NCI-H2107 treated with DMSO at 0.1 percent for 48 hours (cell line): ENCODE measurements around the gene WDR86.
A peak's percentile ranks its signal among the peaks of the same experiment; 100 is the strongest.

ENCODE experiments used
- DNase-seq: peaks from one replicate; lab custom pipeline; 2025; ENCODE audit not compliant: unreplicated experiment; lab: John Stamatoyannopoulos, UW

The WDR86 gene

GRCh38 chr7:151352512-151352911 is 57.3 kb downstream of the WDR86 start:
- no peak for DNase-seq

DNA sequence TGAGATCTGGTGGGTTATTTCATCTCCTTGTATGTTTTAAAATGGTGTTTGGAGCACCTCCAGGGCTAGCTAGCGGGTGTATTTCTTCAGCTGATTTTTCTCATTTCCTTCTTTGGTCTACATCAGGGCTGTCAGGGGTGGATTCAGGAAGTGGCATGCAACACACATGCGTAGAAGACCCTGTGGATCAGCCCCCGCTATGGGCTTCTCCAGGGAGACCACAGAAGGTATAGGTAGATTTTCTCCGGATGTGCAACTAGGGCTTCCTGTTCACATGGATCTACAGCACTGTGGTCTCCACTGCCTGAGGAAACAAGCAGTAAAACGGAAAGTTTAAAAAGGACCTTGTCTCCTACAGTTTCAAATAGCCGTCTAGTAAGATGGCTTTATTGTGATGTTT is 57.9 kb downstream of the WDR86 start:
- DNase-seq, result no peak

- DNase-seq, result no peak
Observed at GRCh38 chr7:151351027-151351426, 58.8 kb downstream of the WDR86 start.

- DNase-seq, result no peak
Observed at GRCh38 chr7:151349507-151349853, 60.4 kb downstream of the WDR86 start.

GRCh38 chr7:151348970-151349369 is 60.9 kb downstream of the WDR86 start:
- no peak for DNase-seq

DNA sequence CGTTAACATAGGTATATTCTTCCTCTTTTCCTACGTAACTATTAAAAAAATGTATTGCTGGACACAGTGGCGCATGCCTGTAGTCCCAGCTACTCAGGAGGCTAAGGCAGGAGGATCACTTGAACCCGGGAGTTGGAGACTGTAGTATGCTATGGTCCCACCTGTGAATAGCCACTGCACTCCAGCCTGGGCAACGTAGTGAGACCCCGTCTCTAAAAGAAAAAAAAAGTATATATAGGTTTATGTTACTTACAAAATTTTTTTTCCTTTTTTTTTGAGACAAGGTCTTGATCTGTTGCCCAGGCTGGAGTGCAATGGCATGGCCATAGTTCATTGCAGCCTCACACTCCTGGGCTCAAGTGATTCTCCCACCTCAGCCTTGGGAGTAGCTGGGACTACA is 62.6 kb downstream of the WDR86 start:
- DNase-seq, result no peak

DNA sequence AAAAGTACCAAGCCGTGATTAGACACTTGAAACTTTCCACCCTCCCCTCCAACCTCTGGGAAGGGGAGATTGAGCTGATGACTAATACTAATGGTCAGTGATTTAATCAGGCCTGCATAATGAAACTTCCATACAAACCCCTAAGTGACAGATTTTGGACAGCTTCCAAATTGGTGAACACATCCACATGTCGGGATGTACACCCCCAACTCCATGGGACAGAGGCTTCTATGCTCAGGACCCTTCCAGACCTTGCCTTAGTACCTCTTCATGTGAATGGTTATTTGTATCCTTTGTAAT is 63.4 kb downstream of the WDR86 start:
- DNase-seq, result no peak

GRCh38 chr7:151345576-151346469 is 64.0 kb downstream of the WDR86 start:
- no peak for DNase-seq

- no peak for DNase-seq
Observed at GRCh38 chr7:151343516-151343915, 66.3 kb downstream of the WDR86 start.

DNA sequence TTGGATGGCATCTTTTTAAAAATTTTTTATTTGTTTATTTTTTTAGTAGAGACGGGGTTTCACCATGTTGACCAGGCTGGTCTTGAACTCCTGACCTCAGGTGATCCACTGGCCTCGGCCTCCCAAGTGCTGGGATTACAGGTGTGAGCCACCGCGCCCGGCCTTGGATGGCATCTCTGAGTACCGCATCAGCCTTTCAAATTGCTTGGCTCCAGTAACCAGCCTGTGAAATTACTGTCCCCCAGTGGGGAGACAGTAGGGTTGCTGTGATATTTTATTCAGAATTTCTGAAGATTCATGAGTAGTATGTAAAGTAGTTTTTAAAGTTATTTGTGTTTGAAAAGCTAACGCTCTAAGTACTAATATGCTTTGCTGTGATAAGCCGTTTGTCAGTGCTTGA is 67.0 kb downstream of the WDR86 start:
- DNase-seq, result no peak

DNA sequence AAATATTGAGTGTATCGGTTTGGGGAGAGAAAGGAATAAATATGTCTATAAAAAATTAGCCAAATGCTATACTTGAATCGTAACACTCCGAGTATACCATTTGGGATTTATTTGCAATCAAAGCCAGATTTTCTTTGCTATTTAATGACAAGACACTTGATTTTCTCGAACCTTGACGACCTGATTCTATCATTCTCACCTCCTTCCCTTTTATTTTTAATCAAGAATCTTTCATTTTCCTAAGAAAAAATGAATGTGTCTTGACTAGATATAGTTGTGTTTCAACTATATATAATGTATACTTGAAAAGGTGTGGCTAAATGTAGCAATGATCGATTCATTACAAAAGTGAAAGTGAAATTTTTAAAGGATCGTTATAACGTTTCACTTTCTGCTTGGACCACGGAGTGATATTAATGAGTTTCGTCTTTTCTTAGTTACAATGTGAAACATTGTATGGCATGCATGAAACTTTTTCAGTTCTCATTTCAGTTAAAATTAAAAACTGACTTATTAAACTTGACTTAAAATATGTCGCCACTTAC is 67.7 kb downstream of the WDR86 start:
- no peak for DNase-seq

DNA sequence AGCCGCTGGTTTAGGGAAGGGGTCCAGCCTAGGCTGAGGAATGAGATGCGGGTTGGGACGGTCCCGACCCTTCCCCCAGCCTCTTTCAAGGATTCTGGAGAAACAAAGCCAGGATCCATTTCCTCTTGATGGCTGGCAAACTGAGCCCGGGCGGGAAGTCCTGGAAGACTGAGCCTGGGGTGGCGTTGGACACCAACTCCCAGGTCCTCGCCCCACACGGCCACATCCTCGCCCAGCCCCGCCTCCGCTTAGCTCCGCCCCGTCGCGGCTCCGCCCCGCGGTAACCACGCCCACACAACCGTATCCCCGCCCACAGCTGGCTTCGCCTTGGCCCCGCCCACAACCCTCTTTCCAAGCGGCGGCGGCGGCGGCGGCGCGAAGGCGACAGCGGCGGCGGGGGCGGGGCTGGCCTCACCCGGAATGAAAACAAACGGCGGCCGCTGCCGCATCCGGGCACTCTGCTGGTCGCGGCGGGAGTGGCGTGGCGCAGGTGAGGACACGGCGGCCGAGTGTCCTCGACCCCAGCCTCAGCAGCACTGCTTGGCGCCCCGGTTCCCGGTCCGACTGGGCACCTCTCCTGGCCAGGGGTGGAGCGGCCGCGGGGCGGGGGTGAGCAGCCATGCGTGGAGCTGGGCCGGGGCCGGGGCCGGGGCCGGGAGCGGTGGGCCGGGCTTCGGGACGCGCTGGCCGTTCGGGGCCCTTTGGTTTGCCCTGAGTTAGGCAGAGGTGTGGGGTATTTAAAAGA is 68.3 kb downstream of the WDR86 start, which contains the start of gene NUB1:
NUB1 (plus strand) TSS at position 456 of the 745 bp plus-strand sequence. CDS start 3,538 bp downstream, outside the sequence.
- peak; percentile 65 for DNase-seq

GRCh38 chr7:151340794-151341356 is 69.0 kb downstream of the WDR86 start:
- no peak for DNase-seq

DNA sequence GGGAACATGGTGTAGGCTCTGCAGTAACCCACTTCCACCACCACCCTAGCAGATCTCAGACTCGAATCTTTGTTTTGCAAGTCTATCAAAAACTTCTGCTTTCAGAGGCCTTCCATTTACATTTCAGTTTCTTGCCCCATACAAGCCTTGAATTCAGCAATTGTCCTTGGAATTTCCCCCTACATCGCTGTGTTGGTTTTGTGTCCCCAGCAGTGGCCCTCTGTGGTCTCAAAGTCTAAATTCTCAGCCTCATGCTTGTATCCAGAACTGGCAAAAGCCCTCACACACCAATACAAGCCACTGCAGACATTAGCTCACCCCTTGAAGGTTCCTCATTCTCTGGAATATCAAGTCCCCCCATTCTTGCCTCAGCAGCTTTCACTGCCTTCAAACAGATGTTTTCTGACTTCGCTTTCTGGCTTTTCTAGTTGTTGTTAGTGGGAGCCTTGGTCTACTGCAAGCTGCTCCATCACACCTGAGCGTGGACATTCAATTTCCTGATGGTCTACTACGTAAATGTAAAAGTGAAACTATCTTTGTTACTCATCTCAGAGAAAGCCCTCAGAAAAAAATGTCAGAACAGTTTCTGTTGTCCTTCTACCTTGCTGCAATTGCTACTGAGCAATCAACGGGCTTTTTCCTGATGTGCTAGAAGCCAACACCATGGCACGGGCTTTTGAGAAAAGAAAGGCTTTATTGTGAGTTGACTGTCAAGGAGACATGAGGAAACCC is 70.0 kb downstream of the WDR86 start:
- no peak for DNase-seq

DNA sequence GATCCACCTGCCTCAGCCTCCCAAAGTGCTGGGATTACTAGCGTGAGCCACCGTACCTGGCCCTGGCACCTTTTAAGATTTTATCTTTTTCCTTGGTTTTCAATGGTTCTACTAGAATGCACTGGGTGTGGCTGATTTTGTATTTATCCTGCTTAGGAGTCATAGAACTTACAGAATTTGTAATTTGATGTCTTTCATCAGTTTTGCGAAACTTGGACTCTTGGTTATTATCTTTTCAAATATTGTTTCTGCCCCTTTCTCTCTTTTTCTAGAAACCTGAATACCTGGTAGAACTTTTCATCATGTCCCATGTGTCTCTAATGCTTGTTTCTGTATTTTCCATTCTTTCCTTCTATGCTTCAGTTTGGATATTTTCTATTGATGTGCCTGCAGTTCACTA is 71.0 kb downstream of the WDR86 start:
- no peak for DNase-seq

GRCh38 chr7:151337346-151337745 is 72.5 kb downstream of the WDR86 start:
- DNase-seq, result no peak

DNA sequence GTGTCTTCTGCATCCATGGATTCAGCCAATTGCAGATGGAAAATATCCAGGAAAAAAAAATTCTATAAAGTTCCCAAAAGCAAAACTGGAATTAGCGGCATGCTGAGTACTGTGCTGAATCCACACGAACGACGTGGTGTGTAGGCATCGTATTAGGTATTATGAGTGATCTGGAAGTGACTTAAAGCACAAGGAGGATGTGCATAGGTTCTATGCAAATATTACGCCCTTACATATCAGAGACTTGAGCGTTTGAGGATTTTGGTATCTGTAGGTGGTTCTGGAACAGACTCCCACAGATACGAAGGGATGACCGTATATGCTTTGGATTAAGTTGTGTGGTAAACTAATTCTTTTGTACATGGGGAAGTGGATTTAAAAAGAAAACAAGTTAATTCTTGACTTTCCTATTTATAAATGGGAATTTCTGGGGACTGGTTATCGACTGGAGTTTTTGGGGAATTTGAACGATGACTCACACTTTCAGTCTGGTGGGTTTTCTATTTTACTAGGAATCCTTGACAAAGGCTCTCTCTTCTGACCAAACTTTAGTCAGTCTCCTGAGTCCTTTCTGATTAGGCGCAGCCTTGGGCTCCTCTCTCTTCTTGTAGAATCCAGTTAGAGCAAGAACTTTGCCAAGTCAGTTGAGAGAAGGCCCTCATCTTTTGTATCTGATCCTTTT is 73.7 kb downstream of the WDR86 start:
- DNase-seq, result no peak

DNA sequence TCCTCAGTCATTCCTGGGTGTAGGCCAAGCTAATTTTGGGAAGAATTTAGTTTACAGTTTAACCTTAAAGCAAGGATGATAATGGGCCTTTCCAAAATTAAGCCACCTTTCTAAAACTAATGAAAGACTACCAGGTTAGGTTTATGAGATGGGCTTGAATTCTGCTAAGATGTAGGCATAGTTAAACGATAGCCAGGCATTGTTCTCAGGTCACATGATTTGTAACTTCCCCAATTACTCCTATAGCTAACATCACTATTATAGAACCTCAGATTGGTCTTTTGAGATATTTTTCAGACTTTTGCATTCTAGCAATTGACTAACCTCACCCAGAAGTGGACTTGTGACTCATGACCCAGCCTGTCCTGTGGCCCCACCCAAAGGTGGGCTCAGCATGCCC is 75.2 kb downstream of the WDR86 start:
- DNase-seq, result no peak
